GM19397 (cell line): ENCODE data around the gene CDC20.

Experiments used
- ATAC-seq: cut with Tn5 transposase; IDR thresholded peaks from one replicate; pipeline ENCODE4 v1.9.1; 2021; ENCODE audit warnings: mild to moderate bottlenecking, moderate library complexity; ENCODE audit not compliant: unreplicated experiment

Gene CDC20

GRCh38 chr1:43327549-43328292 is 31.1 kb upstream of the CDC20 start:
- ATAC-seq: no peak

GRCh38 chr1:43329995-43330751 is 28.6 kb upstream of the CDC20 start:
- no peak for ATAC-seq

GRCh38 chr1:43331688-43332087 is 27.1 kb upstream of the CDC20 start:
- no peak for ATAC-seq

GRCh38 chr1:43334453-43335205 is 24.2 kb upstream of the CDC20 start:
- no peak for ATAC-seq

GRCh38 chr1:43337588-43337987 is 21.2 kb upstream of the CDC20 start, which contains the start of gene MPL:
Gene MPL (plus strand): TSS chr1:43337818. CDS start chr1:43337849, 31 bp downstream.
- no peak for ATAC-seq

- no peak for ATAC-seq
Measured at GRCh38 chr1:43338001-43338400, 20.8 kb upstream of the CDC20 start.

- ATAC-seq: no peak
Measured at GRCh38 chr1:43339584-43340232, 19.1 kb upstream of the CDC20 start.

GRCh38 chr1:43340559-43340958 is 18.2 kb upstream of the CDC20 start:
- ATAC-seq: no peak

GRCh38 chr1:43344267-43344850 is 14.4 kb upstream of the CDC20 start:
- no peak for ATAC-seq

GRCh38 chr1:43345120-43345519 is 13.7 kb upstream of the CDC20 start:
- no peak for ATAC-seq

- ATAC-seq: no peak
Measured at GRCh38 chr1:43346636-43347035, 12.1 kb upstream of the CDC20 start.

- no peak for ATAC-seq
Measured at GRCh38 chr1:43348343-43348808, 10.4 kb upstream of the CDC20 start.

- no peak for ATAC-seq
Measured at GRCh38 chr1:43348809-43349593, 9.8 kb upstream of the CDC20 start.

GRCh38 chr1:43349594-43350306 is 9.0 kb upstream of the CDC20 start:
- ATAC-seq: no peak

- ATAC-seq: no peak
Measured at GRCh38 chr1:43350976-43351375, 7.8 kb upstream of the CDC20 start.

GRCh38 chr1:43351421-43352350 is 7.1 kb upstream of the CDC20 start:
- no peak for ATAC-seq

GRCh38 chr1:43352351-43352705 is 6.5 kb upstream of the CDC20 start:
- ATAC-seq: no peak

- ATAC-seq: no peak
Measured at GRCh38 chr1:43352881-43353280, 5.9 kb upstream of the CDC20 start.
